B cell (primary cell): ENCODE results near the gene TEX11.

Experiments used
- EZH2 ChIP-seq: IDR thresholded peaks from 2 replicates; pipeline ENCODE4 v1.6.1; 2012; ENCODE audit warnings: borderline replicate concordance, low read depth, mild to moderate bottlenecking, moderate library complexity, low read length; ENCODE audit not compliant: insufficient read depth, poor library complexity, severe bottlenecking
- TF ChIP-seq, protein P1 (sequence below): fragments of 200-600 bp; IDR thresholded peaks from one replicate; pipeline ENCODE4 v1.8.0; 2022; ENCODE audit warnings: antibody characterized with exemption, mild to moderate bottlenecking

GRCh38 chrX:70505451-70505841, 403.1 kb downstream of the TEX11 start:
- TF ChIP-seq, protein P1, sequence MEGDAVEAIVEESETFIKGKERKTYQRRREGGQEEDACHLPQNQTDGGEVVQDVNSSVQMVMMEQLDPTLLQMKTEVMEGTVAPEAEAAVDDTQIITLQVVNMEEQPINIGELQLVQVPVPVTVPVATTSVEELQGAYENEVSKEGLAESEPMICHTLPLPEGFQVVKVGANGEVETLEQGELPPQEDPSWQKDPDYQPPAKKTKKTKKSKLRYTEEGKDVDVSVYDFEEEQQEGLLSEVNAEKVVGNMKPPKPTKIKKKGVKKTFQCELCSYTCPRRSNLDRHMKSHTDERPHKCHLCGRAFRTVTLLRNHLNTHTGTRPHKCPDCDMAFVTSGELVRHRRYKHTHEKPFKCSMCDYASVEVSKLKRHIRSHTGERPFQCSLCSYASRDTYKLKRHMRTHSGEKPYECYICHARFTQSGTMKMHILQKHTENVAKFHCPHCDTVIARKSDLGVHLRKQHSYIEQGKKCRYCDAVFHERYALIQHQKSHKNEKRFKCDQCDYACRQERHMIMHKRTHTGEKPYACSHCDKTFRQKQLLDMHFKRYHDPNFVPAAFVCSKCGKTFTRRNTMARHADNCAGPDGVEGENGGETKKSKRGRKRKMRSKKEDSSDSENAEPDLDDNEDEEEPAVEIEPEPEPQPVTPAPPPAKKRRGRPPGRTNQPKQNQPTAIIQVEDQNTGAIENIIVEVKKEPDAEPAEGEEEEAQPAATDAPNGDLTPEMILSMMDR = no peak
- no peak for TF ChIP-seq EZH2
